Neural progenitor cell (in vitro differentiated cells): ENCODE results near the gene OR8K1. TPM values are rescaled to one million over a fixed set of nuclear protein-coding genes. Genes with fewer than 3 reads are reported as not detected.

Experiments
- DNase-seq: peaks from one replicate; pipeline ENCODE4 v3.0.0-alpha.2; 2016; ENCODE audit warnings: low spot score
- H2AFZ ChIP-seq: fragments of 200-600 bp; sonication (generic); replicated peaks from 2 replicates; pipeline ENCODE4 v1.6.1; 2016; ENCODE audit warnings: antibody characterized with exemption
- H3F3A ChIP-seq: fragments of 200-600 bp; sonication (generic); 2 replicates; pipeline ENCODE4 v1.6.1; 2016; ENCODE audit warnings: antibody characterized with exemption, low read depth
- H3K27ac ChIP-seq: fragments of 200-600 bp; sonication (generic); 2 replicates; pipeline ENCODE4 v1.5.1; 2016; ENCODE audit warnings: mild to moderate bottlenecking
- H3K27me3 ChIP-seq: fragments of 200-600 bp; sonication (generic); 2 replicates; pipeline ENCODE4 v1.6.1; 2016; ENCODE audit warnings: mild to moderate bottlenecking, moderate library complexity
- H3K36me3 ChIP-seq: fragments of 200-600 bp; sonication (generic); 2 replicates; pipeline ENCODE4 v1.5.1; 2016
- H3K4me1 ChIP-seq: fragments of 200-600 bp; sonication (generic); 2 replicates; pipeline ENCODE4 v1.6.1; 2016; ENCODE audit warnings: mixed run types
- H3K4me2 ChIP-seq: fragments of 200-600 bp; sonication (generic); 2 replicates; pipeline ENCODE4 v1.6.1; 2016
- H3K4me3 ChIP-seq: fragments of 200-600 bp; sonication (generic); 2 replicates; pipeline ENCODE4 v1.5.1; 2016
- H3K79me2 ChIP-seq: fragments of 200-600 bp; sonication (generic); 2 replicates; pipeline ENCODE4 v1.6.1; 2016; ENCODE audit warnings: low read depth
- H3K9ac ChIP-seq: fragments of 200-600 bp; sonication (generic); 2 replicates; pipeline ENCODE4 v1.6.1; 2016
- H3K9me3 ChIP-seq: fragments of 200-600 bp; sonication (generic); 2 replicates; pipeline ENCODE4 v1.5.1; 2016; ENCODE audit warnings: low read depth
- H4K20me1 ChIP-seq: fragments of 200-600 bp; sonication (generic); 2 replicates; pipeline ENCODE4 v1.6.1; 2016; ENCODE audit warnings: low read depth
- H3K27ac Mint-ChIP-seq: 3 replicates; pipeline ENCODE4 v1.8.0; 2021; ENCODE audit warnings: mixed read lengths
- H3K27me3 Mint-ChIP-seq: 2 replicates; pipeline ENCODE4 v1.8.0; 2022; ENCODE audit warnings: low read depth, mild to moderate bottlenecking, inconsistent platforms, moderate library complexity, mixed read lengths; ENCODE audit not compliant: insufficient read depth
- H3K36me3 Mint-ChIP-seq: 3 replicates; pipeline ENCODE4 v1.8.0; 2021; ENCODE audit warnings: mixed read lengths
- H3K4me1 Mint-ChIP-seq: 3 replicates; pipeline ENCODE4 v1.8.0; 2021; ENCODE audit warnings: mixed read lengths
- H3K4me3 Mint-ChIP-seq: 3 replicates; pipeline ENCODE4 v1.8.0; 2021; ENCODE audit warnings: mild to moderate bottlenecking, moderate library complexity, mixed read lengths
- H3K9me3 Mint-ChIP-seq: 3 replicates; pipeline ENCODE4 v1.8.0; 2020; ENCODE audit warnings: mixed read lengths
- CTCF ChIP-seq: fragments of 200-600 bp; sonication (generic); IDR thresholded peaks from 2 replicates; pipeline ENCODE4 v1.5.1; 2017; ENCODE audit warnings: antibody characterized with exemption, mild to moderate bottlenecking
- EZH2 ChIP-seq: fragments of 200-600 bp; sonication (generic); IDR thresholded peaks from 2 replicates; pipeline ENCODE4 v1.6.1; 2017; ENCODE audit warnings: antibody characterized with exemption, mild to moderate bottlenecking, moderate library complexity
- EZH2phosphoT487 ChIP-seq: fragments of 200-600 bp; sonication (generic); IDR thresholded peaks from 2 replicates; pipeline ENCODE4 v1.6.1; 2017; ENCODE audit warnings: antibody characterized with exemption
- total RNA-seq: library from RNA; depleted of rRNA; stranded (reverse); fragments of >200 nt; gene quantifications from 2 replicates; pipeline ENCODE4 v1.2.3, GENCODE V29; 2015; ENCODE audit warnings: low replicate concordance

Gene OR8K1
- not detected in 2 replicates for total RNA-seq

GRCh38 chr11:56345739-56346138, at the start of gene OR8K1:
Gene OR8K1 (plus strand): TSS chr11:56346039. CDS start chr11:56346039, 0 bp downstream.
- H3K36me3 Mint-ChIP-seq: no peaks in the 10 kb centered on the region
- Histone ChIP-seq H3K4me1 (no peaks in the 10 kb centered on the region), H3K36me3 (no peaks in the 10 kb centered on the region), H2AFZ (no peak within 1 kb of the TSS), H3F3A (no peaks in the 10 kb centered on the region), H3K27ac (no peak within 1 kb of the TSS), H4K20me1 (no peaks in the 10 kb centered on the region), H3K9ac (no peak within 1 kb of the TSS), H3K4me3 (no peak within 1 kb of the TSS), H3K27me3 (no peaks in the 10 kb centered on the region), H3K9me3 (no peaks in the 10 kb centered on the region), H3K79me2 (no peaks in the 10 kb centered on the region), H3K4me2 (no peak within 1 kb of the TSS)
- DNase-seq: no peak
- H3K4me1 Mint-ChIP-seq: no peaks in the 10 kb centered on the region
- peaks cover under 1% of the 10 kb centered on the region for H3K9me3 Mint-ChIP-seq
- no peak for TF ChIP-seq EZH2
- no peak for TF ChIP-seq EZH2phosphoT487
- no peak for TF ChIP-seq CTCF
- no peak within 1 kb of the TSS for H3K4me3 Mint-ChIP-seq
- no peak within 1 kb of the TSS for H3K27ac Mint-ChIP-seq
- H3K27me3 Mint-ChIP-seq: no peaks in the 10 kb centered on the region

- TF ChIP-seq EZH2 (no peak), CTCF (no peak), EZH2phosphoT487 (no peak)
- Histone ChIP-seq H3K4me3 (no peak overlapping the region), H3K36me3 (no peaks in the 10 kb centered on the region), H3K27ac (no peak overlapping the region), H3F3A (no peaks in the 10 kb centered on the region), H3K9ac (no peak overlapping the region), H3K79me2 (no peaks in the 10 kb centered on the region), H4K20me1 (no peaks in the 10 kb centered on the region), H3K4me2 (no peak overlapping the region), H2AFZ (no peak overlapping the region), H3K9me3 (no peaks in the 10 kb centered on the region), H3K27me3 (no peaks in the 10 kb centered on the region), H3K4me1 (no peaks in the 10 kb centered on the region)
- H3K27ac Mint-ChIP-seq: no peak overlapping the region
- no peak for DNase-seq
- no peaks in the 10 kb centered on the region for H3K36me3 Mint-ChIP-seq
- H3K9me3 Mint-ChIP-seq: no peaks in the 10 kb centered on the region
- H3K27me3 Mint-ChIP-seq: no peaks in the 10 kb centered on the region
- H3K4me1 Mint-ChIP-seq: no peaks in the 10 kb centered on the region
- H3K4me3 Mint-ChIP-seq: no peak overlapping the region
These were observed 48.9 kb upstream of the OR8K1 start for GRCh38 chr11:56296898-56297297.

- H3K9me3 ChIP-seq: no peaks in the 10 kb centered on the region
- H3K9ac ChIP-seq: no peak overlapping the region
- H3K27me3 ChIP-seq: no peaks in the 10 kb centered on the region
- Mint-ChIP-seq H3K4me1 (no peaks in the 10 kb centered on the region), H3K27ac (no peak overlapping the region), H3K4me3 (no peak overlapping the region), H3K36me3 (no peaks in the 10 kb centered on the region), H3K9me3 (no peaks in the 10 kb centered on the region), H3K27me3 (no peaks in the 10 kb centered on the region)
- H2AFZ ChIP-seq: no peak overlapping the region
- H3K27ac ChIP-seq: no peak overlapping the region
- H3K4me3 ChIP-seq: no peak overlapping the region
- TF ChIP-seq CTCF: no peak
- no peak for TF ChIP-seq EZH2phosphoT487
- no peak for TF ChIP-seq EZH2
- H3F3A ChIP-seq: no peaks in the 10 kb centered on the region
- no peaks in the 10 kb centered on the region for H3K4me1 ChIP-seq
- H3K79me2 ChIP-seq: no peaks in the 10 kb centered on the region
- H3K4me2 ChIP-seq: no peak overlapping the region
- no peaks in the 10 kb centered on the region for H4K20me1 ChIP-seq
- H3K36me3 ChIP-seq: no peaks in the 10 kb centered on the region
- no peak for DNase-seq
These were observed 38.0 kb upstream of the OR8K1 start for GRCh38 chr11:56307836-56308235.
